ENCODE data around the gene GGA2. TPM values are rescaled to one million over a fixed set of nuclear protein-coding genes. Genes with fewer than 3 reads are reported as not detected.
"Not testable (repeated sequence)": the region's sequence is repeated elsewhere in the genome, so short reads cannot be mapped to it uniquely, and the experiment has no call there.

GGA2 gene
- 100 to 1,000 TPM in 3 of 4 donors, 10 to 100 TPM in 1; 96.1 to 159 (median 140) TPM for polyA plus RNA-seq (ENCODE audit: insufficient read length in 4 of 4)

GRCh38 chr16:23510164-23510914 lies at the start of gene GGA2:
TSS of gene GGA2 (minus strand) at chr16:23510494. CDS start at chr16:23510411, 83 bp downstream.
- peak; percentile 54 to 74 (median 70) for DNase-seq (ENCODE audit: low read depth in 4 of 4, low spot score in 3 of 4)

- DNase-seq (ENCODE audit: low read depth in 4 of 4, low spot score in 3 of 4): no peak
Observed at GRCh38 chr16:23557779-23558702, 47.7 kb upstream of the GGA2 start.

GRCh38 chr16:23556881-23557778 lies 46.8 kb upstream of the GGA2 start, which contains the start of the genes EARS2 and UBFD1:
TSS of gene EARS2 (minus strand) at chr16:23557350. CDS start at chr16:23557343, 7 bp downstream.
TSS of gene UBFD1 (plus strand) at chr16:23557727. CDS start at chr16:23557743, 16 bp downstream.
- peak; percentile 94 to 96 (median 95) for DNase-seq (ENCODE audit: low read depth in 4 of 4, low spot score in 3 of 4)

GRCh38 chr16:23554536-23554935 lies 44.2 kb upstream of the GGA2 start:
- no peak for DNase-seq (ENCODE audit: low read depth in 4 of 4, low spot score in 3 of 4)

- DNase-seq (ENCODE audit: low read depth in 4 of 4, low spot score in 3 of 4): no peak
Observed at GRCh38 chr16:23552161-23552560, 41.9 kb upstream of the GGA2 start.

GRCh38 chr16:23549938-23550337 lies 39.6 kb upstream of the GGA2 start:
- no peak for DNase-seq (ENCODE audit: low read depth in 4 of 4, low spot score in 3 of 4)

- no peak for DNase-seq (ENCODE audit: low read depth in 4 of 4, low spot score in 3 of 4)
Observed at GRCh38 chr16:23544436-23544835, 34.1 kb upstream of the GGA2 start.

- not testable (repeated sequence) for DNase-seq (ENCODE audit: low read depth in 4 of 4, low spot score in 3 of 4)
Observed at GRCh38 chr16:23540817-23541178, 30.5 kb upstream of the GGA2 start.

GRCh38 chr16:23539984-23540816 lies 29.9 kb upstream of the GGA2 start:
- no peak for DNase-seq (ENCODE audit: low read depth in 4 of 4, low spot score in 3 of 4)

- no peak for DNase-seq (ENCODE audit: low read depth in 4 of 4, low spot score in 3 of 4)
Observed at GRCh38 chr16:23538919-23539278, 28.6 kb upstream of the GGA2 start.

- DNase-seq (ENCODE audit: low read depth in 4 of 4, low spot score in 3 of 4): no peak
Observed at GRCh38 chr16:23537390-23537789, 27.1 kb upstream of the GGA2 start.

GRCh38 chr16:23535901-23536300 lies 25.6 kb upstream of the GGA2 start:
- DNase-seq (ENCODE audit: low read depth in 4 of 4, low spot score in 3 of 4): no peak

- DNase-seq (ENCODE audit: low read depth in 4 of 4, low spot score in 3 of 4): no peak
Observed at GRCh38 chr16:23534868-23535860, 24.9 kb upstream of the GGA2 start.

- no peak for DNase-seq (ENCODE audit: low read depth in 4 of 4, low spot score in 3 of 4)
Observed at GRCh38 chr16:23532448-23532847, 22.2 kb upstream of the GGA2 start.

GRCh38 chr16:23530062-23530461 lies 19.8 kb upstream of the GGA2 start:
- DNase-seq (ENCODE audit: low read depth in 4 of 4, low spot score in 3 of 4): no peak

GRCh38 chr16:23528644-23529310 lies 18.5 kb upstream of the GGA2 start:
- no peak for DNase-seq (ENCODE audit: low read depth in 4 of 4, low spot score in 3 of 4)

GRCh38 chr16:23527961-23528643 lies 17.8 kb upstream of the GGA2 start:
- no peak for DNase-seq (ENCODE audit: low read depth in 4 of 4, low spot score in 3 of 4)
